Heart right ventricle (tissue), 16 donors: ENCODE results near the gene CLBA1. TPM values are rescaled to one million over a fixed set of nuclear protein-coding genes. Genes with fewer than 3 reads are reported as not detected.

ENCODE experiments used
- ATAC-seq, 8 donors: fragments of 200-7000 bp; cut with Tn5 transposase; one replicate each; pipeline ENCODE4 v1.9.1; 2020; ENCODE audit warnings: mild to moderate bottlenecking in 8 of 8, moderate library complexity in 8 of 8, moderate number of reproducible peaks in 1 of 8
- DNase-seq, 2 donors: peaks; one replicate each; pipeline ENCODE4 v3.0.0-alpha.2; 2020
- H3K27ac ChIP-seq, 10 donors: fragments of 200-600 bp; sonication (generic) in 2 of 10; one replicate each; pipeline versions ENCODE4 v1.5.0 to v1.8.0; 2020 to 2022; ENCODE audit warnings: mild to moderate bottlenecking in 3 of 10
- H3K27me3 ChIP-seq, 7 donors: fragments of 200-600 bp; one replicate each; pipeline ENCODE4 v1.8.0; 2021 to 2022; ENCODE audit warnings: mild to moderate bottlenecking in 2 of 7
- H3K36me3 ChIP-seq, 9 donors: fragments of 200-600 bp; sonication (generic) in 1 of 9; one replicate each; pipeline versions ENCODE4 v1.5.0 to v1.8.0; 2020 to 2022; ENCODE audit warnings: mild to moderate bottlenecking in 2 of 9
- H3K4me1 ChIP-seq, 9 donors: fragments of 200-600 bp; sonication (generic) in 1 of 9; one replicate each; pipeline versions ENCODE4 v1.5.0 to v1.8.0; 2020 to 2022; ENCODE audit warnings: mild to moderate bottlenecking in 4 of 9
- H3K4me3 ChIP-seq, 10 donors: fragments of 200-600 bp; sonication (generic) in 2 of 10; one replicate each; pipeline versions ENCODE4 v1.5.0 to v1.8.0; 2020 to 2022; ENCODE audit warnings: mild to moderate bottlenecking in 7 of 10, moderate library complexity in 2 of 10
- H3K9me3 ChIP-seq, 11 donors: fragments of 200-600 bp in 10 of 11; sonication (generic) in 2 of 11; one replicate each; pipeline versions ENCODE4 v1.5.0 to v1.8.0; 2013 to 2022; ENCODE audit warnings: mild to moderate bottlenecking in 2 of 11, control low read depth in 1 of 11, moderate library complexity in 1 of 11
- CTCF ChIP-seq, 9 donors: fragments of 200-600 bp; sonication (generic) in 2 of 9; IDR thresholded peaks; one replicate each; pipeline versions ENCODE4 v1.5.0 to v1.8.0; 2021 to 2022; ENCODE audit warnings: antibody characterized with exemption in 9 of 9, mild to moderate bottlenecking in 5 of 9, moderate library complexity in 1 of 9
- WGBS, 2 donors: extraction: QIAGEN DNeasy Blood & Tissue Kit; methylation state at CpG; one replicate each; pipeline ENCODE4 v1.1.7; 2013; ENCODE audit warnings: inconsistent platforms in 1 of 2; 5-methylcytosine and 5-hydroxymethylcytosine counted together
- intact Hi-C, 10 donors: fragments of 100-400 bp; cut with DNase I; formaldehyde crosslinking; loops; one replicate each; pipeline versions ENCODE4 v1.11.1 to v1.14.2; 2022
- polyA plus RNA-seq, 2 donors: library from polyadenylated mRNA; stranded (reverse); fragments of 200-250 nt; gene quantifications; one replicate each; pipeline ENCODE4 v1.2.3, GENCODE V29; 2013
- total RNA-seq, 10 donors: library from RNA; stranded (reverse); fragmentation: NEBNext Ultra II Directional in 3 of 10; extraction: Animal tissue kit (Norgen Biotek cat#: 25700) in 3 of 10; gene quantifications; one replicate each; pipeline versions ENCODE4 v1.2.1 to v1.2.4, GENCODE V29; 2021 to 2023
- donor health status: Arrhythmogenic right ventricular cardiomyopathy.
- donor health status: ischemic (EF 13 %, LVEDD 7.1; RV severe dilation, severe dysfunction).
- donor health status: healthy with polysubstance abuse.
- donor health status: DM: no; HTN: yes; CAD: no.
- donor health status: DM: no; HTN: no; CAD: no.
- donor health status: ischemic (EF 25% LVEDD 6.9; RV normal size, moderate dysfunction).
- donor health status: ischemic (EF 25% LVEDD 5.7; RV mildly dilated, moderate dysfunction).
- donor health status: healthy.
- donor health status: DM: yes; HTN: yes; CAD: no.
- donor health status: Ischemic cardiomyopathy.
- donor health status: ischemic (EF 35%, LVEDD 5.7; RV mildly dilated, moderate dysfunction).
- donor health status: nonischemic (EF 11% LVEDD 7.7; RV severe dilation, severe dysfunction).
- donor health status: DM: yes; HTN: yes; CAD: no.
- donor health status: PGD.
- donor health status: ischemic (EF 29% LVEDD 5.4; RV normal size, mild dysfunction).
- donor health status: nonischemic (EF 23%, LVEDD 6.1; RV moderate dilation, normal function).

Gene CLBA1
- total and polyA plus RNA-seq, 12 donors: 1.2 to 3.5 (median 2.6) TPM

GRCh38 chr14:104977681-104978653 is 7.6 kb upstream of the CLBA1 start, which contains the start of gene AHNAK2:
TSS of gene AHNAK2 (minus strand) at chr14:104978374. CDS start at chr14:104978237, 137 bp downstream.
- Histone ChIP-seq H3K4me1 (peaks cover 12 to 64% (median 49%) of the 10 kb centered on the region in 9 donors), H3K4me3 (peak within 1 kb of the TSS in 9 of 10 donors; percentile 47 to 60 (median 53)), H3K9me3 (no peaks in the 10 kb centered on the region), H3K36me3 (no peaks in the 10 kb centered on the region), H3K27me3 (peaks cover 0 to 38% (median 13%) of the 10 kb centered on the region in 7 donors), H3K27ac (no peak within 1 kb of the TSS)
- WGBS, 2 donors: 3% methylated on average over 73 to 98 of the region's 111 CpGs
- DNase-seq (peak; percentile 62 to 81), ATAC-seq (peak; percentile 32 to 77 (median 64))
- no peak for TF ChIP-seq CTCF (IDR thresholded peaks at IDR 0.05)
- intact Hi-C loops: loop anchor here in 8 of 10 donors (2.0 to 10.0 kb wide), 10 partner anchors 43 to 377 kb away; partner anchors contain the start of gene CDCA4 (in 2 of the 8)

GRCh38 chr14:104978746-104979691 is 6.6 kb upstream of the CLBA1 start:
- DNase-seq (no peak), ATAC-seq (no peak)
- whole genome bisulfite sequencing, 2 donors: 54 to 58% methylated on average over 32 of the region's 32 CpGs
- peak overlapping the region in 1 of 10 donors; percentile 40 for H3K27ac ChIP-seq
- H3K36me3 ChIP-seq: no peaks in the 10 kb centered on the region
- H3K4me1 ChIP-seq: peaks cover 8 to 54% (median 38%) of the 10 kb centered on the region in 9 donors
- no peak for TF ChIP-seq CTCF (IDR thresholded peaks at IDR 0.05)
- H3K9me3 ChIP-seq: no peaks in the 10 kb centered on the region
- peaks cover 0 to 38% (median 13%) of the 10 kb centered on the region in 7 donors for H3K27me3 ChIP-seq
- intact Hi-C loops: loop anchor here in 6 of 10 donors (5.0 to 10.0 kb wide), 6 partner anchors 43 to 376 kb away; partner anchors contain the start of gene CDCA4 (in 1 of the 6)
- peak overlapping the region in 7 of 10 donors; percentile 24 to 60 (median 40) for H3K4me3 ChIP-seq

GRCh38 chr14:104979758-104980610 is 5.6 kb upstream of the CLBA1 start:
- 55 to 56% methylated on average over 19 of the region's 19 CpGs for WGBS, 2 donors
- no peaks in the 10 kb centered on the region for H3K36me3 ChIP-seq
- H3K4me3 ChIP-seq: no peak overlapping the region
- H3K4me1 ChIP-seq: peaks cover 3 to 47% (median 29%) of the 10 kb centered on the region in 9 donors
- H3K27me3 ChIP-seq: peaks cover 0 to 37% (median 12%) of the 10 kb centered on the region in 7 donors
- no peaks in the 10 kb centered on the region for H3K9me3 ChIP-seq
- H3K27ac ChIP-seq: peak overlapping the region in 3 of 10 donors; percentile 22 to 51 (median 22)
- ATAC-seq (peak in 7 of 8 donors; percentile 21 to 68 (median 59)), DNase-seq (peak; percentile 67 to 75)
- intact Hi-C loops: loop anchor here in 7 of 10 donors (5.0 to 10.0 kb wide), 6 partner anchors 42 to 375 kb away; partner anchors contain the start of gene CDCA4 (in 2 of the 7)
- no peak for TF ChIP-seq CTCF (IDR thresholded peaks at IDR 0.05)
